Stimulated activated CD4-positive, alpha-beta T cell treated with anti-CD3 and anti-CD28 coated beads, Interleukin-12 subunit alpha, Interleukin-12 subunit beta, amount 100 ng/mL, for 4 hours (primary cell): ENCODE measurements around the gene DEGS2.

ENCODE experiments used
- DNase-seq: peaks from one replicate; pipeline ENCODE4 v3.0.0-alpha.2; 2020

Gene DEGS2

GRCh38 chr14:100147691-100148464, 11.6 kb downstream of the DEGS2 start:
- DNase-seq = no peak

GRCh38 chr14:100147181-100147631, 12.2 kb downstream of the DEGS2 start:
- peak; percentile 57 for DNase-seq

GRCh38 chr14:100146531-100147091, 12.8 kb downstream of the DEGS2 start:
- no peak for DNase-seq

GRCh38 chr14:100145682-100146464, 13.6 kb downstream of the DEGS2 start:
- no peak for DNase-seq

- DNase-seq = no peak
These were observed 14.3 kb downstream of the DEGS2 start for GRCh38 chr14:100144996-100145646.

GRCh38 chr14:100144645-100144995, 14.8 kb downstream of the DEGS2 start:
- no peak for DNase-seq

GRCh38 chr14:100143934-100144333, 15.5 kb downstream of the DEGS2 start:
- DNase-seq = no peak

GRCh38 chr14:100143523-100143922, 15.9 kb downstream of the DEGS2 start:
- no peak for DNase-seq

- DNase-seq = no peak
These were observed 17.1 kb downstream of the DEGS2 start for GRCh38 chr14:100142073-100143040.

GRCh38 chr14:100141098-100141497, 18.3 kb downstream of the DEGS2 start:
- DNase-seq = no peak

- no peak for DNase-seq
These were observed 18.9 kb downstream of the DEGS2 start for GRCh38 chr14:100140452-100141078.

GRCh38 chr14:100138955-100139354, 20.5 kb downstream of the DEGS2 start:
- no peak for DNase-seq

GRCh38 chr14:100138082-100138787, 21.2 kb downstream of the DEGS2 start:
- no peak for DNase-seq

GRCh38 chr14:100137173-100137572, 22.3 kb downstream of the DEGS2 start:
- DNase-seq = no peak

GRCh38 chr14:100135784-100136183, 23.7 kb downstream of the DEGS2 start:
- DNase-seq = no peak

GRCh38 chr14:100135073-100135472, 24.4 kb downstream of the DEGS2 start:
- DNase-seq = no peak

- no peak for DNase-seq
These were observed 24.9 kb downstream of the DEGS2 start for GRCh38 chr14:100134586-100134985.

GRCh38 chr14:100132903-100133510, 26.4 kb downstream of the DEGS2 start:
- DNase-seq = no peak

GRCh38 chr14:100132161-100132902, 27.1 kb downstream of the DEGS2 start:
- DNase-seq = no peak

- no peak for DNase-seq
These were observed 28.3 kb downstream of the DEGS2 start for GRCh38 chr14:100131181-100131580.
